ENCODE results near the gene CLCNKB. TPM values are rescaled to one million over a fixed set of nuclear protein-coding genes. Genes with fewer than 3 reads are reported as not detected.

Gene CLCNKB
- total and polyA plus RNA-seq, 2 of the 13 experiments (the other 11 are each of a cell fraction or from before 2014, with no cell fraction given), result 0.04 TPM; not detected in 1

DNA sequence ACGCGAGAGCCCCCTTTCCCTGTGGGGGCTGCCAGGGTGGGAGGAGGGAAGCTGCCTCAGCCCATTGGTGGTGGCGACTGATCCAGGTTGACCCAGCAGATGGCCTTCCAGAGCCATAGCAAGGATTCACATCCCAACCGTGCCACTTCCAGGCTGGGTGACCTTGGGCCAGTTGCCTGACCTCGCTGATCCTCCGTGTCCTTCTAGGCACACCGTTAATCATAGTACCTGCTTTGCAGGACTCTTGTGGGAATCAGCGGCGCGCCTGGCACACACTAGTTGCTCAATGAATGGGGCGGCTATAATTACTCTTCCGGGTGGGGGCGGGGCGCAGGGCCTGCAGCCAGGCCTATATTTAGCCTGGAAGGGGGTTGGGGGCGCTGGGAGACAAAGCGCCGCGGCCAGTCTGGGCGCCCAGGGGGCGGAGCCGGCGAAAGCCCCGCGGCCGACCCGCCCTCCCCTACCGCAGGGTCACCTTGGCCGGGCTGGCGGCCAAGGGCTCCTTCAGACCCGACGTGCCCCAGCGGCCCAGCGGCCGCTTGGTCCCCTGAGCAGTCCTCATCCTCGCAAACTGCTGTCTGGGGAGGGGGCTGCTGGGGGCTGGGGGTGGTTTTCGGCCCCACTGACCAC, 30.9 kb upstream of the CLCNKB start (continued):
- TF ChIP-seq, protein P1, sequence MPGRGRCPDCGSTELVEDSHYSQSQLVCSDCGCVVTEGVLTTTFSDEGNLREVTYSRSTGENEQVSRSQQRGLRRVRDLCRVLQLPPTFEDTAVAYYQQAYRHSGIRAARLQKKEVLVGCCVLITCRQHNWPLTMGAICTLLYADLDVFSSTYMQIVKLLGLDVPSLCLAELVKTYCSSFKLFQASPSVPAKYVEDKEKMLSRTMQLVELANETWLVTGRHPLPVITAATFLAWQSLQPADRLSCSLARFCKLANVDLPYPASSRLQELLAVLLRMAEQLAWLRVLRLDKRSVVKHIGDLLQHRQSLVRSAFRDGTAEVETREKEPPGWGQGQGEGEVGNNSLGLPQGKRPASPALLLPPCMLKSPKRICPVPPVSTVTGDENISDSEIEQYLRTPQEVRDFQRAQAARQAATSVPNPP (CRISPR knock-in tag; IDR thresholded peaks at IDR 0.05), result no peak
- TF ChIP-seq, protein P2, sequence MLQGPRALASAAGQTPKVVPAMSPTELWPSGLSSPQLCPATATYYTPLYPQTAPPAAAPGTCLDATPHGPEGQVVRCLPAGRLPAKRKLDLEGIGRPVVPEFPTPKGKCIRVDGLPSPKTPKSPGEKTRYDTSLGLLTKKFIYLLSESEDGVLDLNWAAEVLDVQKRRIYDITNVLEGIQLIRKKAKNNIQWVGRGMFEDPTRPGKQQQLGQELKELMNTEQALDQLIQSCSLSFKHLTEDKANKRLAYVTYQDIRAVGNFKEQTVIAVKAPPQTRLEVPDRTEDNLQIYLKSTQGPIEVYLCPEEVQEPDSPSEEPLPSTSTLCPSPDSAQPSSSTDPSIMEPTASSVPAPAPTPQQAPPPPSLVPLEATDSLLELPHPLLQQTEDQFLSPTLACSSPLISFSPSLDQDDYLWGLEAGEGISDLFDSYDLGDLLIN (CRISPR knock-in tag; IDR thresholded peaks at IDR 0.05; ENCODE audit: borderline replicate concordance), result no peak
- peak; percentile 53; the same call in 1 of the 2 replicates for TF ChIP-seq CEBPG (CRISPR knock-in tag; IDR thresholded peaks at IDR 0.05)
- TF ChIP-seq, protein P3, sequence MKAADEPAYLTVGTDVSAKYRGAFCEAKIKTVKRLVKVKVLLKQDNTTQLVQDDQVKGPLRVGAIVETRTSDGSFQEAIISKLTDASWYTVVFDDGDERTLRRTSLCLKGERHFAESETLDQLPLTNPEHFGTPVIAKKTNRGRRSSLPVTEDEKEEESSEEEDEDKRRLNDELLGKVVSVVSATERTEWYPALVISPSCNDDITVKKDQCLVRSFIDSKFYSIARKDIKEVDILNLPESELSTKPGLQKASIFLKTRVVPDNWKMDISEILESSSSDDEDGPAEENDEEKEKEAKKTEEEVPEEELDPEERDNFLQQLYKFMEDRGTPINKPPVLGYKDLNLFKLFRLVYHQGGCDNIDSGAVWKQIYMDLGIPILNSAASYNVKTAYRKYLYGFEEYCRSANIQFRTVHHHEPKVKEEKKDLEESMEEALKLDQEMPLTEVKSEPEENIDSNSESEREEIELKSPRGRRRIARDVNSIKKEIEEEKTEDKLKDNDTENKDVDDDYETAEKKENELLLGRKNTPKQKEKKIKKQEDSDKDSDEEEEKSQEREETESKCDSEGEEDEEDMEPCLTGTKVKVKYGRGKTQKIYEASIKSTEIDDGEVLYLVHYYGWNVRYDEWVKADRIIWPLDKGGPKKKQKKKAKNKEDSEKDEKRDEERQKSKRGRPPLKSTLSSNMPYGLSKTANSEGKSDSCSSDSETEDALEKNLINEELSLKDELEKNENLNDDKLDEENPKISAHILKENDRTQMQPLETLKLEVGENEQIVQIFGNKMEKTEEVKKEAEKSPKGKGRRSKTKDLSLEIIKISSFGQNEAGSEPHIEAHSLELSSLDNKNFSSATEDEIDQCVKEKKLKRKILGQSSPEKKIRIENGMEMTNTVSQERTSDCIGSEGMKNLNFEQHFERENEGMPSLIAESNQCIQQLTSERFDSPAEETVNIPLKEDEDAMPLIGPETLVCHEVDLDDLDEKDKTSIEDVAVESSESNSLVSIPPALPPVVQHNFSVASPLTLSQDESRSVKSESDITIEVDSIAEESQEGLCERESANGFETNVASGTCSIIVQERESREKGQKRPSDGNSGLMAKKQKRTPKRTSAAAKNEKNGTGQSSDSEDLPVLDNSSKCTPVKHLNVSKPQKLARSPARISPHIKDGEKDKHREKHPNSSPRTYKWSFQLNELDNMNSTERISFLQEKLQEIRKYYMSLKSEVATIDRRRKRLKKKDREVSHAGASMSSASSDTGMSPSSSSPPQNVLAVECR (CRISPR knock-in tag; IDR thresholded peaks at IDR 0.05; ENCODE audit: borderline replicate concordance), result peak; percentile 44; the same call in 1 of the 2 replicates
- TF ChIP-seq HNRNPLL (IDR thresholded peaks at IDR 0.05; ENCODE audit: low read depth, low read length, poor library complexity, severe bottlenecking), result peak; percentile 52
- peak; percentile 48; the same call in 1 of the 2 replicates for TF ChIP-seq SALL1 (CRISPR knock-in tag; IDR thresholded peaks at IDR 0.05)
- TF ChIP-seq CBX5 (CRISPR knock-in tag; IDR thresholded peaks at IDR 0.05; ENCODE audit: borderline replicate concordance), result peak; percentile 46; the same call in 1 of the 2 replicates
- TF ChIP-seq BCL6 (CRISPR knock-in tag; IDR thresholded peaks at IDR 0.05), result peak; percentile 42; the same call in 1 of the 2 replicates
- no peak for TF ChIP-seq ZNF674 (CRISPR knock-in tag; IDR thresholded peaks at IDR 0.05; ENCODE audit: low read depth)
- TF ChIP-seq SP5 (CRISPR knock-in tag; IDR thresholded peaks at IDR 0.05; ENCODE audit: borderline replicate concordance, low read depth), result peak; percentile 73; the same call in 1 of the 2 replicates
- 0 out of 2 replicates have a peak, but pooled peaks have one; percentile 20 for TF ChIP-seq NRL (CRISPR knock-in tag; IDR thresholded peaks at IDR 0.05; ENCODE audit: borderline replicate concordance)
- TF ChIP-seq ZBTB7B (CRISPR knock-in tag; IDR thresholded peaks at IDR 0.05), result 0 out of 2 replicates have a peak, but pooled peaks have one; percentile 34
- TF ChIP-seq, protein P4, sequence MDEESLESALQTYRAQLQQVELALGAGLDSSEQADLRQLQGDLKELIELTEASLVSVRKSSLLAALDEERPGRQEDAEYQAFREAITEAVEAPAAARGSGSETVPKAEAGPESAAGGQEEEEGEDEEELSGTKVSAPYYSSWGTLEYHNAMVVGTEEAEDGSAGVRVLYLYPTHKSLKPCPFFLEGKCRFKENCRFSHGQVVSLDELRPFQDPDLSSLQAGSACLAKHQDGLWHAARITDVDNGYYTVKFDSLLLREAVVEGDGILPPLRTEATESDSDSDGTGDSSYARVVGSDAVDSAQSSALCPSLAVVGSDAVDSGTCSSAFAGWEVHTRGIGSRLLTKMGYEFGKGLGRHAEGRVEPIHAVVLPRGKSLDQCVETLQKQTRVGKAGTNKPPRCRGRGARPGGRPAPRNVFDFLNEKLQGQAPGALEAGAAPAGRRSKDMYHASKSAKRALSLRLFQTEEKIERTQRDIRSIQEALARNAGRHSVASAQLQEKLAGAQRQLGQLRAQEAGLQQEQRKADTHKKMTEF (CRISPR knock-in tag; IDR thresholded peaks at IDR 0.05), result peak; percentile 38; the same call in 1 of the 2 replicates
- TF ChIP-seq, protein P5, sequence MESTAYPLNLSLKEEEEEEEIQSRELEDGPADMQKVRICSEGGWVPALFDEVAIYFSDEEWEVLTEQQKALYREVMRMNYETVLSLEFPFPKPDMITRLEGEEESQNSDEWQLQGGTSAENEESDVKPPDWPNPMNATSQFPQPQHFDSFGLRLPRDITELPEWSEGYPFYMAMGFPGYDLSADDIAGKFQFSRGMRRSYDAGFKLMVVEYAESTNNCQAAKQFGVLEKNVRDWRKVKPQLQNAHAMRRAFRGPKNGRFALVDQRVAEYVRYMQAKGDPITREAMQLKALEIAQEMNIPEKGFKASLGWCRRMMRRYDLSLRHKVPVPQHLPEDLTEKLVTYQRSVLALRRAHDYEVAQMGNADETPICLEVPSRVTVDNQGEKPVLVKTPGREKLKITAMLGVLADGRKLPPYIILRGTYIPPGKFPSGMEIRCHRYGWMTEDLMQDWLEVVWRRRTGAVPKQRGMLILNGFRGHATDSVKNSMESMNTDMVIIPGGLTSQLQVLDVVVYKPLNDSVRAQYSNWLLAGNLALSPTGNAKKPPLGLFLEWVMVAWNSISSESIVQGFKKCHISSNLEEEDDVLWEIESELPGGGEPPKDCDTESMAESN (CRISPR knock-in tag; conservative IDR thresholded peaks at IDR 0.05), result 0 out of 2 replicates have a peak, but pooled peaks have one; percentile 27
- TF ChIP-seq EEA1 (CRISPR knock-in tag; IDR thresholded peaks at IDR 0.05; ENCODE audit: borderline replicate concordance), result 0 out of 2 replicates have a peak, but pooled peaks have one; percentile 59
- TF ChIP-seq RBFOX2 (IDR thresholded peaks at IDR 0.05; ENCODE audit: low read depth, low read length), result peak; percentile 59
- TF ChIP-seq SRF (IDR thresholded peaks at IDR 0.05; ENCODE audit: low read depth, low read length), result peak; percentile 67; the same call in 1 of the 2 replicates

All from HepG2 (cell line).